GM18867 (cell line): Measurements from ENCODE around the gene HS3ST4.
"Not testable (repeated sequence)": the region's sequence is repeated elsewhere in the genome, so short reads cannot be mapped to it uniquely, and the experiment has no call there.

Source experiments
- ATAC-seq: cut with Tn5 transposase; IDR thresholded peaks from one replicate; pipeline ENCODE4 v1.9.1; 2021; ENCODE audit warnings: mild to moderate bottlenecking, moderate library complexity; ENCODE audit not compliant: unreplicated experiment

HS3ST4 gene

GRCh38 chr16:26078716-26079355 is 387.1 kb downstream of the HS3ST4 start:
- no peak for ATAC-seq

- ATAC-seq, result no peak
Observed at GRCh38 chr16:26087091-26087490, 395.3 kb downstream of the HS3ST4 start.

- no peak for ATAC-seq
Observed at GRCh38 chr16:26091511-26091910, 399.8 kb downstream of the HS3ST4 start.

GRCh38 chr16:26098206-26098605 is 406.4 kb downstream of the HS3ST4 start:
- not testable (repeated sequence) for ATAC-seq

GRCh38 chr16:26102369-26102768 is 410.6 kb downstream of the HS3ST4 start:
- no peak for ATAC-seq

- ATAC-seq, result no peak
Observed at GRCh38 chr16:26108836-26109505, 417.2 kb downstream of the HS3ST4 start.

GRCh38 chr16:26111900-26112299 is 420.1 kb downstream of the HS3ST4 start:
- ATAC-seq, result no peak

GRCh38 chr16:26118575-26118974 is 426.8 kb downstream of the HS3ST4 start:
- no peak for ATAC-seq

GRCh38 chr16:26120729-26121128 is 429.0 kb downstream of the HS3ST4 start:
- ATAC-seq, result no peak

GRCh38 chr16:26128296-26128695 is 436.5 kb downstream of the HS3ST4 start:
- no peak for ATAC-seq

GRCh38 chr16:26129997-26130396 is 438.2 kb downstream of the HS3ST4 start:
- ATAC-seq, result no peak

- ATAC-seq, result no peak
Observed at GRCh38 chr16:26133416-26134093, 441.8 kb downstream of the HS3ST4 start.

GRCh38 chr16:26134588-26134987 is 442.8 kb downstream of the HS3ST4 start:
- no peak for ATAC-seq

GRCh38 chr16:26137956-26138355 is 446.2 kb downstream of the HS3ST4 start:
- ATAC-seq, result no peak

- ATAC-seq, result no peak
Observed at GRCh38 chr16:26139091-26139490, 447.3 kb downstream of the HS3ST4 start.

GRCh38 chr16:26139884-26140283 is 448.1 kb downstream of the HS3ST4 start:
- no peak for ATAC-seq

GRCh38 chr16:26149364-26150190 is 457.8 kb downstream of the HS3ST4 start:
- no peak for ATAC-seq

- ATAC-seq, result no peak
Observed at GRCh38 chr16:26155221-26155620, 463.5 kb downstream of the HS3ST4 start.

GRCh38 chr16:26157319-26157718 is 465.6 kb downstream of the HS3ST4 start:
- ATAC-seq, result no peak

GRCh38 chr16:26158142-26158759 is 466.5 kb downstream of the HS3ST4 start:
- ATAC-seq, result no peak
